GM12892 (cell line): ENCODE measurements around the gene RBP3.

Experiments
- POLR2A ChIP-seq: IDR thresholded peaks from 2 replicates; pipeline ENCODE4 v1.6.1; 2011; ENCODE audit warnings: low read depth, low read length, control low read depth
- POLR2AphosphoS5 ChIP-seq: IDR thresholded peaks from 2 replicates; pipeline ENCODE4 v1.6.1; 2011; ENCODE audit warnings: low read depth, low read length, control low read depth
- TAF1 ChIP-seq: IDR thresholded peaks from 2 replicates; pipeline ENCODE4 v1.6.1; 2011; ENCODE audit warnings: low read depth, mild to moderate bottlenecking, control low read depth, low read length, borderline replicate concordance

GRCh38 chr10:47330366-47330765 is 17.8 kb upstream of the RBP3 start:
- TF ChIP-seq POLR2A = no peak
- TF ChIP-seq TAF1 = no peak
- no peak for TF ChIP-seq POLR2AphosphoS5
